ENCODE data around the gene GLRA2. TPM values are rescaled to one million over a fixed set of nuclear protein-coding genes. Genes with fewer than 3 reads are reported as not detected.

GLRA2 gene
- total and polyA plus RNA-seq, 4 donors = not detected

GRCh38 chrX:14564058-14564457 is 34.7 kb downstream of the GLRA2 start (continued):
- TF ChIP-seq GABPA (IDR thresholded peaks at IDR 0.05 in 1 of 2, conservative IDR thresholded peaks at IDR 0.05 in 1 of 2) (no peak), TAF1 (conservative IDR thresholded peaks at IDR 0.05) (no peak), YY1 (IDR thresholded peaks at IDR 0.05) (no peak), ATF3 (IDR thresholded peaks at IDR 0.05) (no peak), FOXA2 (IDR thresholded peaks at IDR 0.05) (no peak), FOXA1 (IDR thresholded peaks at IDR 0.05) (no peak), EGR1 (IDR thresholded peaks at IDR 0.05; ENCODE audit: low read depth in 2 of 2) (no peak), NR2F2 (IDR thresholded peaks at IDR 0.05) (no peak)

- no peak for TF ChIP-seq FOXA2 (IDR thresholded peaks at IDR 0.05)
- no peak for TF ChIP-seq SP1 (IDR thresholded peaks at IDR 0.05)
- no peak for TF ChIP-seq MAX (IDR thresholded peaks at IDR 0.05)
- no peak for TF ChIP-seq RAD21 (IDR thresholded peaks at IDR 0.05)
- TF ChIP-seq RXRA (IDR thresholded peaks at IDR 0.05) = no peak
- TF ChIP-seq HNF4A (conservative IDR thresholded peaks at IDR 0.05) = no peak
- no peak for TF ChIP-seq EGR1 (IDR thresholded peaks at IDR 0.05; ENCODE audit: low read depth in 2 of 2)
- TF ChIP-seq ATF3 (IDR thresholded peaks at IDR 0.05) = no peak
- no peak for TF ChIP-seq TAF1 (conservative IDR thresholded peaks at IDR 0.05)
- TF ChIP-seq NR2F2 (IDR thresholded peaks at IDR 0.05) = no peak
- TF ChIP-seq FOXA1 (IDR thresholded peaks at IDR 0.05) = no peak
- no peak for TF ChIP-seq CTCF (IDR thresholded peaks at IDR 0.05; ENCODE audit: low read depth, low read length, missing input control)
- no peak for TF ChIP-seq ZBTB33 (IDR thresholded peaks at IDR 0.05)
- no peak for TF ChIP-seq JUND (IDR thresholded peaks at IDR 0.05)
- TF ChIP-seq REST (IDR thresholded peaks at IDR 0.05) = no peak
- TF ChIP-seq YY1 (IDR thresholded peaks at IDR 0.05) = no peak
- no peak overlapping the region for H3K27ac ChIP-seq (ENCODE audit: low read depth in 1 of 2, low read length in 2 of 2)
- no peaks in the 10 kb centered on the region for H3K9me3 ChIP-seq (ENCODE audit: control insufficient read depth in 4 of 4, low read length in 3 of 4)
- no peaks in the 10 kb centered on the region for H3K27me3 ChIP-seq (ENCODE audit: control insufficient read depth in 4 of 4, insufficient read depth in 4 of 4, low read length in 3 of 4)
- 40% methylated on average over 2 of the region's 2 CpGs for WGBS
- no peak overlapping the region for H3K9ac ChIP-seq (ENCODE audit: low read depth in 1 of 2, low read length in 2 of 2)
- H3K36me3 ChIP-seq (ENCODE audit: control insufficient read depth in 4 of 4, insufficient read depth in 3 of 4, low read depth in 1 of 4, low read length in 3 of 4) = no peaks in the 10 kb centered on the region
- H3K4me1 ChIP-seq (ENCODE audit: control insufficient read depth in 4 of 4, insufficient read depth in 4 of 4, low read length in 3 of 4) = no peaks in the 10 kb centered on the region
- DNase-seq (ENCODE audit: low spot score) = no peak
- H3K4me3 ChIP-seq (ENCODE audit: low read depth in 1 of 3, low read length in 3 of 3) = no peak overlapping the region
These were observed 43.8 kb downstream of the GLRA2 start for GRCh38 chrX:14573161-14573560.
